Measurements from ENCODE around the gene C6orf120. TPM values are rescaled to one million over a fixed set of nuclear protein-coding genes. Genes with fewer than 3 reads are reported as not detected.
A peak's percentile ranks its signal among the peaks of the same experiment; 100 is the strongest.

C6orf120 gene
- total and polyA plus RNA-seq, 9 of the 15 experiments (the other 6 are each of a cell fraction or from before 2014, with no cell fraction given): 7.7 to 44.9 (median 34.8) TPM

DNA sequence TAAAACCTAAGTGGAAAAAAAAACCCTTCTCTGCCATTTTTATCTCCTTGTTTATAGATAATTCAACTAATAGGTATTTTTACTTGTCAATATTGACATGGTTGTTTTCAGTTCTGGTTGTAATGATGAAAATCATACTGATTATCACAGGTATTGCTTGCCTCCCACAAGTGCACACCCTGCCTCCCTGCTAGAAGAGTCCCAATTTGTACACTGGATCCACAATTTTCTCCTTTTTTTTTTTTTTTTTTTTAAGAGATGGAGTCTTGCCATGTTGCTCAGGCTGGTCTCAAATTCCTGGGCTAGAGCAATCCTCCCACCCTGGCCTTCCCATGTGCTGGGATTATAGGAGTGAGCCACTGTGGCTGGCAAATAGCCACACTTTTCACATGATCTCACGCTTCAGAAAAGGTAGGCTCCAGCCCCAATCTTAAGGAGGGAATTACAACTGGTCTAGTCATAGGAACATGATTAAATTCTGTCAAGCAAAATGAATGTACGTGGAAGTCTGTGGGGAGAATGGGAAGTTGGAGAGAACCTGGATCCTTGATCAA lies 37.1 kb downstream of the C6orf120 start:
- Histone ChIP-seq H3K4me2 (ENCODE audit: insufficient read depth, low read length) (no peak overlapping the region), H3K79me2 (ENCODE audit: control insufficient read depth, insufficient read depth, low read length) (no peaks in the 10 kb centered on the region), H4K20me1 (replicated peaks; ENCODE audit: control insufficient read depth, insufficient read depth, low read length) (no peaks in the 10 kb centered on the region), H3K9me3 (replicated peaks; ENCODE audit: control insufficient read depth, insufficient read depth, low read depth, low read length) (no peaks in the 10 kb centered on the region), H3K27ac (ENCODE audit: extremely low read depth, low read depth, low read length) (no peak overlapping the region), H3K9me1 (ENCODE audit: control insufficient read depth, insufficient read depth, low read length) (no peaks in the 10 kb centered on the region), H3K9ac (ENCODE audit: insufficient read depth in 1 of 2, low read depth in 2 of 2, low read length in 2 of 2) (no peak overlapping the region), H3K27me3 (ENCODE audit: control insufficient read depth in 2 of 2, insufficient read depth in 2 of 2, low read length in 2 of 2) (no peaks in the 10 kb centered on the region), H2AFZ (ENCODE audit: low read depth, low read length) (0 out of 2 replicates have a peak overlapping the region, but pooled peaks have one; percentile 41), H3K4me3 (no peak overlapping the region), H3K36me3 (ENCODE audit: control insufficient read depth, insufficient read depth, low read length) (no peaks in the 10 kb centered on the region), H3K4me1 (replicated peaks in 1 of 2; ENCODE audit: control insufficient read depth in 2 of 2, insufficient read depth in 2 of 2, low read length in 2 of 2) (no peaks in the 10 kb centered on the region)
- ATAC-seq (no peak), DNase-seq (ENCODE audit: extremely low read depth in 1 of 4, low spot score in 3 of 4) (no peak), FAIRE-seq (no peak)
- in situ Hi-C loops (cut with MboI) (no loop called here), intact Hi-C loops (cut with micrococcal nuclease) (no loop called here)
- TF ChIP-seq FOXP1 (CRISPR knock-in tag; IDR thresholded peaks at IDR 0.05) (no peak), ZFPM2 (CRISPR knock-in tag; IDR thresholded peaks at IDR 0.05) (no peak), DIDO1 (tag; IDR thresholded peaks at IDR 0.05; ENCODE audit: low read depth) (no peak), ETV5 (CRISPR knock-in tag; IDR thresholded peaks at IDR 0.05; ENCODE audit: low read depth) (no peak), ZNF57 (CRISPR knock-in tag; IDR thresholded peaks at IDR 0.05) (no peak)
- CTCF ChIA-PET (ENCODE audit: low intra/inter-chr PET ratio): no interaction called here
- POLR2A ChIA-PET: interaction anchor here (0.8 to 2.4 kb wide), 3 partner anchors 11 to 14 kb away, joined by 3 to 6 read pairs (median 4); partner anchors contain the start of genes DYNLT2 and ERMARD
- 19% methylated on average over 2 of the region's 2 CpGs for WGBS (ENCODE audit: insufficient coverage, low coverage, missing lambda C conversion rate)
- BruUV-seq (replicated peaks): no TSS peak

DNA sequence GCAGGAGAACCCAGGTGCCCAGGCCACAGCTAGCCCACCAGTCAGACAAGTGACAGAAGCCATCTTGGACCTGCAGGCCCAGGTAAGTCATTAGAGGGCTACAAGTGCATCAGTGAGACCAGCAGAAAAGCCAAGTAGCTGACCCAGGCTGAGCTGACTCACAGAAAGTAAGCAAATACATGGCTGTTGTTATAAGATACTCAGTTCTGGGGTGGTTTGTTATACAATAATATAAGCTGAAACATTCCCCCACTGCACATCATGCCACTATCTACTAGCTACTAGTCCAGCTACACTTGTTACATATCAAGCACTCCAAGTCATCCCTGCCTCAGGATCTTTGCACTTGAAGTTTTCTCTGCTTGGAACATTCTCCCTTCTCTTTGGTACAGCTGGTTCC lies 39.4 kb downstream of the C6orf120 start:
- intact Hi-C loops (cut with micrococcal nuclease): no loop called here
- POLR2A ChIA-PET: interaction anchor here (0.5 to 2.7 kb wide), 7 partner anchors 10 to 914 kb away, joined by 3 to 27 read pairs (median 4); partner anchors contain the start of genes C6orf120, DYNLT2, ERMARD and WDR27
- Histone ChIP-seq H3K36me3 (ENCODE audit: control insufficient read depth, insufficient read depth, low read length) (no peaks in the 10 kb centered on the region), H3K9ac (ENCODE audit: insufficient read depth in 1 of 2, low read depth in 2 of 2, low read length in 2 of 2) (no peak overlapping the region), H3K4me3 (no peak overlapping the region), H3K9me3 (replicated peaks; ENCODE audit: control insufficient read depth, insufficient read depth, low read depth, low read length) (peaks cover 3% of the 10 kb centered on the region; the same call in 1 of the 2 replicates), H3K27ac (ENCODE audit: extremely low read depth, low read depth, low read length) (no peak overlapping the region), H3K9me1 (ENCODE audit: control insufficient read depth, insufficient read depth, low read length) (no peaks in the 10 kb centered on the region), H4K20me1 (replicated peaks; ENCODE audit: control insufficient read depth, insufficient read depth, low read length) (no peaks in the 10 kb centered on the region), H2AFZ (ENCODE audit: low read depth, low read length) (0 out of 2 replicates have a peak overlapping the region, but pooled peaks have one; percentile 22), H3K79me2 (ENCODE audit: control insufficient read depth, insufficient read depth, low read length) (no peaks in the 10 kb centered on the region), H3K4me1 (replicated peaks in 1 of 2; ENCODE audit: control insufficient read depth in 2 of 2, insufficient read depth in 2 of 2, low read length in 2 of 2) (no peaks in the 10 kb centered on the region), H3K4me2 (ENCODE audit: insufficient read depth, low read length) (no peak overlapping the region), H3K27me3 (ENCODE audit: control insufficient read depth in 2 of 2, insufficient read depth in 2 of 2, low read length in 2 of 2) (no peaks in the 10 kb centered on the region)
- ATAC-seq (peak; percentile 28; the same call in 2 of the 3 replicates), FAIRE-seq (no peak), DNase-seq (ENCODE audit: extremely low read depth in 1 of 4, low spot score in 3 of 4) (no peak)
- TF ChIP-seq BHLHE40 (IDR thresholded peaks at IDR 0.05; ENCODE audit: low read length): no peak
- no peak for TF ChIP-seq POU5F1 (IDR thresholded peaks at IDR 0.05; ENCODE audit: borderline replicate concordance, low read depth, low read length, partially characterized antibody)
- TF ChIP-seq BCOR (IDR thresholded peaks at IDR 0.05): no peak
- in situ Hi-C loops (cut with MboI): no loop called here
- BruUV-seq (replicated peaks): no TSS peak
- CTCF ChIA-PET (ENCODE audit: low intra/inter-chr PET ratio): no interaction called here

Measured in K562 (cell line).